IPS DF 4.7 (cell line): Measurements from ENCODE around the gene UCK2.

Experiments
- DNase-seq: peaks from one replicate; pipeline ENCODE4 v3.0.0-alpha.2; 2013; ENCODE audit warnings: low spot score; ENCODE audit errors: extremely low read depth

UCK2 gene

GRCh38 chr1:165855010-165855838 is 27.8 kb downstream of the UCK2 start:
- no peak for DNase-seq

GRCh38 chr1:165856021-165856420 is 28.6 kb downstream of the UCK2 start:
- no peak for DNase-seq

- DNase-seq: no peak
Measured at GRCh38 chr1:165856606-165857005, 29.2 kb downstream of the UCK2 start.

GRCh38 chr1:165857046-165857801 is 29.8 kb downstream of the UCK2 start:
- DNase-seq: no peak

GRCh38 chr1:165858364-165858823 is 31.0 kb downstream of the UCK2 start:
- no peak for DNase-seq

GRCh38 chr1:165858967-165859845 is 31.8 kb downstream of the UCK2 start:
- no peak for DNase-seq

- no peak for DNase-seq
Measured at GRCh38 chr1:165860065-165860464, 32.7 kb downstream of the UCK2 start.

- no peak for DNase-seq
Measured at GRCh38 chr1:165861911-165862310, 34.5 kb downstream of the UCK2 start.

- DNase-seq: no peak
Measured at GRCh38 chr1:165862448-165862847, 35.0 kb downstream of the UCK2 start.

- DNase-seq: no peak
Measured at GRCh38 chr1:165863346-165863745, 35.9 kb downstream of the UCK2 start.

- no peak for DNase-seq
Measured at GRCh38 chr1:165865633-165866340, 38.4 kb downstream of the UCK2 start.

- DNase-seq: no peak
Measured at GRCh38 chr1:165869343-165869742, 41.9 kb downstream of the UCK2 start.

- DNase-seq: peak; percentile 30
Measured at GRCh38 chr1:165871311-165872067, 44.1 kb downstream of the UCK2 start.

GRCh38 chr1:165873481-165873880 is 46.1 kb downstream of the UCK2 start:
- no peak for DNase-seq

GRCh38 chr1:165874643-165875042 is 47.2 kb downstream of the UCK2 start:
- no peak for DNase-seq

GRCh38 chr1:165875171-165875570 is 47.8 kb downstream of the UCK2 start:
- no peak for DNase-seq

- no peak for DNase-seq
Measured at GRCh38 chr1:165875604-165876003, 48.2 kb downstream of the UCK2 start.

GRCh38 chr1:165876121-165876520 is 48.7 kb downstream of the UCK2 start:
- DNase-seq: no peak

GRCh38 chr1:165877411-165877810 is 50.0 kb downstream of the UCK2 start:
- DNase-seq: no peak

GRCh38 chr1:165877940-165878556 is 50.6 kb downstream of the UCK2 start:
- DNase-seq: no peak
